Measurements from ENCODE around the gene GTF2H3. TPM values are rescaled to one million over a fixed set of nuclear protein-coding genes. Genes with fewer than 3 reads are reported as not detected.

GTF2H3 gene
- total and polyA plus RNA-seq, 9 of the 15 experiments (the other 6 are each of a cell fraction or from before 2014, with no cell fraction given), result 22.7 to 99.7 (median 49.6) TPM

DNA sequence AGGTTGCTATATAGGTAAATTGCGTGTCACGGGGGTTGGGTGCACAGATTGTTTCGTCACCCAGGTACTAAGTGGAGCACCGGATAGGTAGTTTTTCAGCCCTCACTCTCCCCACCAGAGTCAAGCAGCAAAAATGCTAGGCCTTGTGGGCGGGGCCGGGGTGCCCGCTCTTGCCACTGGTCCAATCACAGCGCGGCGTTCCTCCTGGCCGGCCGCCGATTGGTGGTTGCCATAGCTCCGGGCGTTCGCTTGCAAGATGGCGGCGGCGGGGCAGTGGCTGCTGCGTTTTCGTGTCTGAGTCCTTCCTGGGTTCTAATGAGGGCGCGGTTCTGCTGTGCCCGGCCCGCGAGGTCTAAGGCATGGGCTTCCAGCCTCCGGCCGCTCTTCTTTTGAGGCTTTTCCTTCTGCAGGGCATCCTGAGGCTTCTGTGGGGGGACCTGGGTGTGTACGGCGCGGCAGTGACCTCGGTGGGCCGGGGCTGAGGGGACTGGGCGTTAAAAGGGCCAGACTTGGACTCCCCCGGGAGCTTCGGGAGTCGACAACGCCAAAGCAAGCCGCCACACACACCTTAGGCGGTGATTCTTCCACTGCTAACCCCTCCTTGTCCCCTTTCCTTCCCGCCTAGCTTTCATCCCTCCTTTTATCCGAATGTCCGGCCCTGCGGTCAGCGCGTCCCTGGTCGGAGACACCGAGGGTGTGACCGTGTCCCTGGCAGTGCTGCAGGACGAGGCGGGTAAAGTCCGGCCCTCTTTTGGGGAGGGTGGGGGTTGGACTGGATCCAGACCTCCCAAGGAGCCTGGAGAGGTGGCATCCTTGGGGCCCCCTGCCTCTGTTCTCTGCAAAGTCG lies 37.5 kb downstream of the GTF2H3 start, which contains the start of gene TCTN2 (continued):
- TF ChIP-seq MECOM (CRISPR knock-in tag; IDR thresholded peaks at IDR 0.05) (no peak), CBX3 (IDR thresholded peaks at IDR 0.05; ENCODE audit: borderline replicate concordance in 1 of 2, low read length in 2 of 2) (no peak), NR2F6 (CRISPR knock-in tag; IDR thresholded peaks at IDR 0.05) (no peak), KHSRP (IDR thresholded peaks at IDR 0.05) (no peak), MED1 (CRISPR knock-in tag; IDR thresholded peaks at IDR 0.05; ENCODE audit: borderline replicate concordance) (no peak), TRIM25 (IDR thresholded peaks at IDR 0.05; ENCODE audit: borderline replicate concordance) (no peak), C11orf30 (IDR thresholded peaks at IDR 0.05; ENCODE audit: low read depth) (peak; percentile 94), CREB3 (tag; conservative IDR thresholded peaks at IDR 0.05; ENCODE audit: low read depth) (no peak), MAFF (IDR thresholded peaks at IDR 0.05; ENCODE audit: low read length) (no peak), TRIM24 (IDR thresholded peaks at IDR 0.05) (no peak), RB1 (IDR thresholded peaks at IDR 0.05; ENCODE audit: low read depth) (peak; percentile 49; the same call in 1 of the 2 replicates), CREM (IDR thresholded peaks at IDR 0.05; ENCODE audit: low read depth) (peak; percentile 15; the same call in 1 of the 2 replicates), CREB1 (IDR thresholded peaks at IDR 0.05) (0 out of 2 replicates have a peak, but pooled peaks have one; percentile 15), CREB1 (CRISPR knock-in tag; IDR thresholded peaks at IDR 0.05) (no peak), ILF3 (IDR thresholded peaks at IDR 0.05; ENCODE audit: borderline replicate concordance) (no peak), RBM25 (IDR thresholded peaks at IDR 0.05; ENCODE audit: low read depth, low read length, severe bottlenecking) (peak; percentile 90)
- TF ChIP-seq, protein P1, sequence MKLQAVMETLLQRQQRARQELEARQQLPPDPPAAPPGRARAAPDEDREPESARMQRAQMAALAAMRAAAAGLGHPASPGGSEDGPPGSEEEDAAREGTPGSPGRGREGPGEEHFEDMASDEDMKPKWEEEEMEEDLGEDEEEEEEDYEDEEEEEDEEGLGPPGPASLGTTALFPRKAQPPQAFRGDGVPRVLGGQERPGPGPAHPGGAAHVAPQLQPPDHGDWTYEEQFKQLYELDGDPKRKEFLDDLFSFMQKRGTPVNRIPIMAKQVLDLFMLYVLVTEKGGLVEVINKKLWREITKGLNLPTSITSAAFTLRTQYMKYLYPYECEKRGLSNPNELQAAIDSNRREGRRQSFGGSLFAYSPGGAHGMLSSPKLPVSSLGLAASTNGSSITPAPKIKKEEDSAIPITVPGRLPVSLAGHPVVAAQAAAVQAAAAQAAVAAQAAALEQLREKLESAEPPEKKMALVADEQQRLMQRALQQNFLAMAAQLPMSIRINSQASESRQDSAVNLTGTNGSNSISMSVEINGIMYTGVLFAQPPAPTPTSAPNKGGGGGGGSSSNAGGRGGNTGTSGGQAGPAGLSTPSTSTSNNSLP (IDR thresholded peaks at IDR 0.05; ENCODE audit: borderline replicate concordance, low read depth, low read length), result no peak
- TF ChIP-seq, protein P2, sequence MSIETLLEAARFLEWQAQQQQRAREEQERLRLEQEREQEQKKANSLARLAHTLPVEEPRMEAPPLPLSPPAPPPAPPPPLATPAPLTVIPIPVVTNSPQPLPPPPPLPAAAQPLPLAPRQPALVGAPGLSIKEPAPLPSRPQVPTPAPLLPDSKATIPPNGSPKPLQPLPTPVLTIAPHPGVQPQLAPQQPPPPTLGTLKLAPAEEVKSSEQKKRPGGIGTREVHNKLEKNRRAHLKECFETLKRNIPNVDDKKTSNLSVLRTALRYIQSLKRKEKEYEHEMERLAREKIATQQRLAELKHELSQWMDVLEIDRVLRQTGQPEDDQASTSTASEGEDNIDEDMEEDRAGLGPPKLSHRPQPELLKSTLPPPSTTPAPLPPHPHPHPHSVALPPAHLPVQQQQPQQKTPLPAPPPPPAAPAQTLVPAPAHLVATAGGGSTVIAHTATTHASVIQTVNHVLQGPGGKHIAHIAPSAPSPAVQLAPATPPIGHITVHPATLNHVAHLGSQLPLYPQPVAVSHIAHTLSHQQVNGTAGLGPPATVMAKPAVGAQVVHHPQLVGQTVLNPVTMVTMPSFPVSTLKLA (conservative IDR thresholded peaks at IDR 0.05), result peak in 1 of 2 experiments; percentile 82; a peak in 3 of 4 replicates
- TF ChIP-seq, protein P3, sequence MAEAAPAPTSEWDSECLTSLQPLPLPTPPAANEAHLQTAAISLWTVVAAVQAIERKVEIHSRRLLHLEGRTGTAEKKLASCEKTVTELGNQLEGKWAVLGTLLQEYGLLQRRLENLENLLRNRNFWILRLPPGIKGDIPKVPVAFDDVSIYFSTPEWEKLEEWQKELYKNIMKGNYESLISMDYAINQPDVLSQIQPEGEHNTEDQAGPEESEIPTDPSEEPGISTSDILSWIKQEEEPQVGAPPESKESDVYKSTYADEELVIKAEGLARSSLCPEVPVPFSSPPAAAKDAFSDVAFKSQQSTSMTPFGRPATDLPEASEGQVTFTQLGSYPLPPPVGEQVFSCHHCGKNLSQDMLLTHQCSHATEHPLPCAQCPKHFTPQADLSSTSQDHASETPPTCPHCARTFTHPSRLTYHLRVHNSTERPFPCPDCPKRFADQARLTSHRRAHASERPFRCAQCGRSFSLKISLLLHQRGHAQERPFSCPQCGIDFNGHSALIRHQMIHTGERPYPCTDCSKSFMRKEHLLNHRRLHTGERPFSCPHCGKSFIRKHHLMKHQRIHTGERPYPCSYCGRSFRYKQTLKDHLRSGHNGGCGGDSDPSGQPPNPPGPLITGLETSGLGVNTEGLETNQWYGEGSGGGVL (CRISPR knock-in tag; IDR thresholded peaks at IDR 0.05), result no peak

Measured in K562 (cell line).